ENCODE results near the gene SLC9A9.

GRCh38 chr3:143643905-143644304, 204.4 kb downstream of the SLC9A9 start:
- no peak for TF ChIP-seq ZBTB33 (IDR thresholded peaks at IDR 0.05)
- no peak for TF ChIP-seq CTCF (IDR thresholded peaks at IDR 0.05 in 2 of 3, conservative IDR thresholded peaks at IDR 0.05 in 1 of 3; ENCODE audit: control insufficient read depth in 2 of 3, extremely low read depth in 1 of 3, insufficient read depth in 1 of 3, low read depth in 3 of 3, low read length in 3 of 3)
- TF ChIP-seq SREBF2 (IDR thresholded peaks at IDR 0.05; ENCODE audit: low read length): no peak
- no peak for TF ChIP-seq RAD21 (IDR thresholded peaks at IDR 0.05; ENCODE audit: insufficient read depth, low read depth, low read length)
- no peak for TF ChIP-seq SUZ12 (IDR thresholded peaks at IDR 0.05; ENCODE audit: unreplicated experiment)
- no peak for TF ChIP-seq EZH2 (IDR thresholded peaks at IDR 0.05; ENCODE audit: borderline replicate concordance, control insufficient read depth, low read depth, low read length)
- TF ChIP-seq CREB1 (IDR thresholded peaks at IDR 0.05; ENCODE audit: low read depth): no peak
- TF ChIP-seq REST (IDR thresholded peaks at IDR 0.05; ENCODE audit: low read depth, low read length): no peak
